Body of pancreas (tissue), 4 donors: ENCODE results near the gene JAG2. TPM values are rescaled to one million over a fixed set of nuclear protein-coding genes. Genes with fewer than 3 reads are reported as not detected.
A peak's percentile ranks its signal among the peaks of the same experiment; 100 is the strongest.

Experiments
- ATAC-seq: fragments of 150-250 bp; one replicate; pipeline ENCODE4 v1.9.1; 2016
- DNase-seq, 4 donors: peaks; one replicate each; pipeline ENCODE4 v3.0.0-alpha.2; 2019
- H3K27ac ChIP-seq, 4 donors: fragments of 200-600 bp; sonication (generic); 1 replicate in 3 of 4; 2 replicates in 1 of 4; pipeline versions ENCODE4 v1.5.1 to v1.6.1; 2016 to 2019; ENCODE audit warnings: mild to moderate bottlenecking in 1 of 4, mixed read lengths in 1 of 4, moderate library complexity in 1 of 4
- H3K27me3 ChIP-seq, 2 donors: fragments of 200-600 bp; sonication (generic); one replicate each; pipeline ENCODE4 v1.6.0; 2016; ENCODE audit warnings: mild to moderate bottlenecking in 1 of 2
- H3K36me3 ChIP-seq, 2 donors: fragments of 200-600 bp; sonication (generic); replicated peaks in 1 of 2; 2 replicates each; pipeline ENCODE4 v1.5.1; 2016; ENCODE audit warnings: low read depth in 2 of 2; ENCODE audit not compliant: insufficient read depth in 1 of 2
- H3K4me1 ChIP-seq: fragments of 200-600 bp; sonication (generic); one replicate; pipeline ENCODE4 v1.6.0; 2016
- H3K4me3 ChIP-seq, 2 donors: fragments of 200-600 bp; sonication (generic); 1 replicate in 1 of 2; 2 replicates in 1 of 2; pipeline ENCODE4 v1.5.1; 2016 to 2019
- H3K9me3 ChIP-seq, 3 donors: fragments of 200-600 bp; sonication (generic); 1 replicate in 2 of 3; 2 replicates in 1 of 3; pipeline ENCODE4 v1.5.1; 2016
- POLR2A ChIP-seq, 3 donors: fragments of 450-650 bp; IDR thresholded peaks; one replicate each; pipeline ENCODE4 v1.6.1; 2016; ENCODE audit warnings: antibody characterized with exemption in 3 of 3, mild to moderate bottlenecking in 2 of 3
- WGBS, 2 donors: methylation state at CpG; one replicate each; pipeline ENCODE4 v1.1.5; 2017; 5-methylcytosine and 5-hydroxymethylcytosine counted together
- intact Hi-C: fragments of 100-400 bp; cut with DNase I; formaldehyde crosslinking; loops from one replicate; pipeline ENCODE4 v1.15.1; 2023
- total RNA-seq, 2 donors: library from RNA; depleted of rRNA; stranded (reverse); fragments of >200 nt; gene quantifications; one replicate each; pipeline ENCODE4 v1.1.0, GENCODE V29; 2016
- TF ChIP-seq, protein P1 (sequence below), 7 experiments: fragments of 450-650 bp in 4 of 7; fragments of 200-600 bp in 3 of 7; sonication (generic) in 3 of 7; IDR thresholded peaks; one replicate each; pipeline ENCODE4 v1.5.1; 2016 to 2019; ENCODE audit warnings: antibody characterized with exemption in 7 of 7

Gene JAG2
- total RNA-seq, 2 donors from 2014 or later = 13.5 to 36.3 TPM

DNA sequence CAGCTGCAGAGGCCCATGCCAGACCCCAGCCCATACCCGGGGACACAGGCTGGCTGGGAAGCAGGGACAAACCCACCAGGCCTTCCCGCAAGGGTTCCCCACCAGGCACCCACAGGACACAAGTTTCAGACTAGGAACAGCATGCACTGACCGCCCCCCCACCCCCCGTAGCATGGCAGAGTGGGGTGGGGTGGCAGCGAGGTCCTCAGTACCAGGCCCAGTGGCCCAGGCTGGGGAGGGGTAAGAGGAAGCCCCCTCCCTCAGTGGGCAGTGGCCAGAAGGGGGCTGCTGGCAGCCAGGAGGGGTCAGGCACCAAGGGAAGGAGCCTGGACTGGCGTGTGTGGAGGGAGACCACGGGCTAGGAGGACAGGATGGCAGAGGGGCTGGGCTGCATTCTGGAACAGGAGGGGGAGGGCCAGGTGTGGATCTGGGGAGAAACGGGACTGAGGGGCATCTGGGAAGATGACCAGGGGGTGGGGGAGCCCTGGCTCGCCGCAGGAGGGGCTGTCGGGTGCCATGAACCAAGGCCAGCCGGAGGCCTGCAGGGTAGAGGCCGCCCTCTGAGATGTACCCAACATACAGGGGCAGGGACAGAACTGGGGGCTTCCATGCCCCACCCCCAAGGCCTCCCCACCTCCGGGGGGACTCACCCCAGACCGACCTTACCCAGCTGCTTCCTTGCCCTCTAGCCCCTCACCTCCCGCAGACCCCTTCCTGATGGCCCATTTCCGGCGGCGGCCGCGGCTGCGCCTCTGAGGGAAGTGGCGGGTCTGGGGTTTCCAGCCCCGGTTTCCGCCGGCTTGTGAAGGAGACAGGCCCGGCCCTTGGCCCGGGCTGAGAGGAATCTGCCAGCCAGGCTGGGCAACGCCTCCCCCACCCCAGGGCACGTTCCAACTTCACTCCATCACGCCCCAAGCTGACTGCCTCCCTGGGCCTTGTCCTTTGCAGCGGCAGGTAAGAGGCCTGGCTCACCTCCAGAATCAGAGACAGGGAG is 5.6 kb upstream of the JAG2 start:
- no peak overlapping the region for H3K4me3 ChIP-seq
- no peaks in the 10 kb centered on the region for H3K36me3 ChIP-seq
- H3K27ac ChIP-seq = no peak overlapping the region
- TF ChIP-seq, protein P1, sequence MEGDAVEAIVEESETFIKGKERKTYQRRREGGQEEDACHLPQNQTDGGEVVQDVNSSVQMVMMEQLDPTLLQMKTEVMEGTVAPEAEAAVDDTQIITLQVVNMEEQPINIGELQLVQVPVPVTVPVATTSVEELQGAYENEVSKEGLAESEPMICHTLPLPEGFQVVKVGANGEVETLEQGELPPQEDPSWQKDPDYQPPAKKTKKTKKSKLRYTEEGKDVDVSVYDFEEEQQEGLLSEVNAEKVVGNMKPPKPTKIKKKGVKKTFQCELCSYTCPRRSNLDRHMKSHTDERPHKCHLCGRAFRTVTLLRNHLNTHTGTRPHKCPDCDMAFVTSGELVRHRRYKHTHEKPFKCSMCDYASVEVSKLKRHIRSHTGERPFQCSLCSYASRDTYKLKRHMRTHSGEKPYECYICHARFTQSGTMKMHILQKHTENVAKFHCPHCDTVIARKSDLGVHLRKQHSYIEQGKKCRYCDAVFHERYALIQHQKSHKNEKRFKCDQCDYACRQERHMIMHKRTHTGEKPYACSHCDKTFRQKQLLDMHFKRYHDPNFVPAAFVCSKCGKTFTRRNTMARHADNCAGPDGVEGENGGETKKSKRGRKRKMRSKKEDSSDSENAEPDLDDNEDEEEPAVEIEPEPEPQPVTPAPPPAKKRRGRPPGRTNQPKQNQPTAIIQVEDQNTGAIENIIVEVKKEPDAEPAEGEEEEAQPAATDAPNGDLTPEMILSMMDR (IDR thresholded peaks at IDR 0.05) = no peak
- no peak for TF ChIP-seq POLR2A (IDR thresholded peaks at IDR 0.05)
- WGBS, 2 donors = 69 to 90% methylated on average over 9 to 29 of the region's 32 CpGs
- H3K4me1 ChIP-seq = peaks cover 66% of the 10 kb centered on the region
- ATAC-seq (no peak), DNase-seq (no peak)
- intact Hi-C loops = no loop called here
- no peaks in the 10 kb centered on the region for H3K27me3 ChIP-seq
- H3K9me3 ChIP-seq = no peaks in the 10 kb centered on the region

DNA sequence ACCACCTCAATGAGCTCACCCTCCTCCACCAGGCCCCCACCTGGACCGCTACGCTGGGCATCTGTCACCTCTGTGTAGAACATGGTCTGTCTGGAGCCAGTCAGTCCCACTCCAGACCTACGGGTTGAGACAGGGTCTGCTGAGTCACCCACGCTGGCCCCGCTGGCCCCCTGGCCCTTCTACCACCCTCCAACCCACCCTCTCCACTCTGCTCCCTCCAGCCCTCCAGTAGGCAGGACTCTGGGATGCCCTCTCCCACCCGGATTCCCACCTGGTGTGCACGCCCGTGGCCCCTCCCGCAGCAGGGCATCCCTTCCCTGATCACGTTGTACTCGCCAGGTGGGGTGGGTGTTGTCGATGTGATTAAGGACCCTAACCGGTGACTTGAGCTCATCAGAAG is 4.6 kb upstream of the JAG2 start:
- ATAC-seq = no peak
- no peak for DNase-seq

DNA sequence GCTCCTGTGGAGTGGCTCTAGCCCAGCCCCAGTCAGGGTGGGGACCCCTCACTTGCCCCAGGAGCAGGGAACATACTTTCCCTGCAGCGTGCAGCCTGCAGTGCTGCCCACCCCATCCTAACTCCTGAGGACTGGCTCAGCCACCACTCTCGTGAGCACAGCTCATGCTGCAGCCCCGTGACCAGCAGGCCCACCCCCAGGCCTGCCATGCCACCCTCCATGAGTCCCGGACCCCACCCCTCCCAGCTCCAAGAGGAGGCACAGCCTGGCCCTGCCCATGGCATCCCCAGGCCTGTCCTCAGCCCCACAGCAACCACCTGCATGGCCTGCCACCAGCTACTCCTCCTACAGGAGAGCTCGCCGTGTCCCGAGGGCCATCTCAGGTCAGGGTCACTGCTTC is 3.9 kb upstream of the JAG2 start:
- no peak overlapping the region for H3K27ac ChIP-seq
- TF ChIP-seq POLR2A (IDR thresholded peaks at IDR 0.05) = no peak
- TF ChIP-seq, protein P1 (IDR thresholded peaks at IDR 0.05) = no peak
- DNase-seq = no peak
- intact Hi-C loops = no loop called here
- peaks cover 68% of the 10 kb centered on the region for H3K4me1 ChIP-seq
- H3K36me3 ChIP-seq = no peaks in the 10 kb centered on the region
- WGBS, 2 donors = 75 to 86% methylated on average over 2 to 7 of the region's 7 CpGs
- ATAC-seq = no peak
- no peak overlapping the region for H3K4me3 ChIP-seq
- no peaks in the 10 kb centered on the region for H3K9me3 ChIP-seq
- no peaks in the 10 kb centered on the region for H3K27me3 ChIP-seq

More for the DNA sequence above, 4.6 kb upstream of the JAG2 start:
- no peak overlapping the region for H3K4me3 ChIP-seq
- no peaks in the 10 kb centered on the region for H3K36me3 ChIP-seq
- 92% methylated on average over 12 to 13 of the region's 13 CpGs for WGBS, 2 donors
- H3K27ac ChIP-seq = no peak overlapping the region
- H3K27me3 ChIP-seq = no peaks in the 10 kb centered on the region
- TF ChIP-seq POLR2A (IDR thresholded peaks at IDR 0.05) = no peak
- TF ChIP-seq, protein P1 (IDR thresholded peaks at IDR 0.05) = no peak
- H3K9me3 ChIP-seq = no peaks in the 10 kb centered on the region
- intact Hi-C loops = no loop called here
- H3K4me1 ChIP-seq = peaks cover 65% of the 10 kb centered on the region

DNA sequence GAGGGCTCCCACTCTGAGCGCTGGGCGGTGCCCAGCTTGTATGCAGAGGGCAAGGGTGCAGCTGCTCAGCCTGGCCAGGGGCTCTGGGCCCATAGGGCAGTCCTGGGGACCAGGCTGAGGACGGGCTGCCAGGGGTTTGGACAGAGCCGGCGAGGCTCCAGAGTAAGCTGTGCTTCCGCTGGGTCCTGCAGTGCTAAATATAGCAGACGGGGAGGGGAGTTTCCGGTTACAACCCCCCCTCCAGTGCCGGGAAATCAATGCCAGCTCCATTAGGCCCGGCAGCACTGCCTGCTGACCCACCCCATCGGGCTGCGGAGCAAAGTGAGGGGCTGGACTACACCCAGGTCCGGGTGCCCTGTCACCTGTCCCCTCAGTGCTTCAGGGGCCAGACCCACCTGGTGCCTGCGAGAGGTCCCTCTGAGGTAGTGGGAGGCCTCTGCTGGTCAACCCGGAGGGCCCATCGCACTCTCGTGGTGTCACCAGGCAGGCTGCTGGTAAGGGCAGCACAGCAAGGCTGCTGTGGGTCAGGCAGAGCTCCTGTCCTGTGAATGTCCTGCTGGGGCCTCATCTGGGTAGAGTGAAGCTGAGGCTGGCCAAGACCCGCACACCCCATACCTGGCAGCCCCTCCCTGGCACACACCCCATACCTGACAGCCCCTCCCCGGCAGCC is 2.6 kb upstream of the JAG2 start:
- TF ChIP-seq, protein P1 (IDR thresholded peaks at IDR 0.05) = no peak
- peak in 1 of 3 donors; percentile 15 for TF ChIP-seq POLR2A (IDR thresholded peaks at IDR 0.05)

More for the DNA sequence above, 2.6 kb upstream of the JAG2 start:
- Histone ChIP-seq H3K4me1 (peaks cover 67% of the 10 kb centered on the region), H3K27me3 (no peaks in the 10 kb centered on the region), H3K36me3 (no peaks in the 10 kb centered on the region), H3K27ac (peak overlapping the region; percentile 26 to 69 (median 48)), H3K9me3 (no peaks in the 10 kb centered on the region), H3K4me3 (no peak overlapping the region)
- DNase-seq (peak in 3 of 4 donors; percentile 59 to 69 (median 66)), ATAC-seq (peak; percentile 31)
- WGBS, 2 donors = 22 to 26% methylated on average over 10 to 17 of the region's 19 CpGs
- intact Hi-C loops = no loop called here
